K562 (cell line): ENCODE data around the gene TFCP2L1. TPM values are rescaled to one million over a fixed set of nuclear protein-coding genes. Genes with fewer than 3 reads are reported as not detected.

Experiments used
- ATAC-seq: fragments of 200-7000 bp; cut with Tn5 transposase; 3 replicates; pipeline ENCODE4 v1.9.1; 2020; ENCODE audit warnings: moderate library complexity
- BruUV-seq: library from RNA; stranded (reverse); fragments of 400-500 nt; replicated peaks from 2 replicates; lab custom pipeline; 2021; lab: Mats Ljungman, UMichigan
- CTCF ChIA-PET: fragments of 300-600 bp; formaldehyde crosslinking; extraction: SDS; loops from one replicate; lab custom pipeline; 2021; ENCODE audit warnings: low intra/inter-chr PET ratio; lab: Yijun Ruan, JAX
- POLR2A ChIA-PET: fragments of 300-600, 350-650 bp; sonication (Branson Sonifier 250); formaldehyde crosslinking; extraction: SDS; loops from one replicate; lab custom pipeline; 2021; ENCODE audit warnings: antibody characterized with exemption, inconsistent platforms; lab: Yijun Ruan, JAX
- DNase-seq, 4 experiments: peaks; one replicate each; pipeline versions ENCODE4 v3.0.0 to v3.0.0-alpha.2; 2011 to 2018; ENCODE audit warnings: low spot score in 3 of 4, mixed read lengths in 3 of 4; ENCODE audit errors: extremely low read depth in 1 of 4
- FAIRE-seq: peaks from 2 replicates; lab custom pipeline; 2011; peaks lifted over from hg19 to GRCh38; lab: Jason Lieb, UNC
- H2AFZ ChIP-seq: 2 replicates; pipeline ENCODE4 v1.6.0; 2011; ENCODE audit warnings: low read depth, low read length, control low read depth, inconsistent platforms
- H3K27ac ChIP-seq: fragments of 200-600 bp; 3 replicates; pipeline ENCODE4 v1.8.0; 2011; ENCODE audit warnings: low read depth, mild to moderate bottlenecking, control low read depth, inconsistent platforms, low read length, moderate library complexity, mixed read lengths; ENCODE audit errors: extremely low read depth
- H3K27me3 ChIP-seq, 2 experiments: fragments of 300-600 bp in 1 of 2; 2 replicates in 1 of 2; 3 replicates in 1 of 2; pipeline versions ENCODE4 v1.6.0 to v1.8.0; 2011; ENCODE audit warnings: inconsistent platforms in 2 of 2, low read length in 2 of 2, mild to moderate bottlenecking in 1 of 2, mixed read lengths in 1 of 2, moderate library complexity in 1 of 2; ENCODE audit not compliant: control insufficient read depth in 2 of 2, insufficient read depth in 2 of 2
- H3K36me3 ChIP-seq: fragments of 300-600 bp; 3 replicates; pipeline ENCODE4 v1.8.0; 2011; ENCODE audit warnings: mild to moderate bottlenecking, low read length, inconsistent platforms; ENCODE audit not compliant: control insufficient read depth, insufficient read depth
- H3K4me1 ChIP-seq, 2 experiments: fragments of 200-600 bp in 1 of 2; replicated peaks in 1 of 2; 2 replicates in 1 of 2; 3 replicates in 1 of 2; pipeline versions ENCODE4 v1.5.1 to v1.8.0; 2011; ENCODE audit warnings: inconsistent platforms in 2 of 2, low read length in 2 of 2, mild to moderate bottlenecking in 1 of 2, mixed read lengths in 1 of 2, moderate library complexity in 1 of 2; ENCODE audit not compliant: control insufficient read depth in 2 of 2, insufficient read depth in 2 of 2
- H3K4me2 ChIP-seq: 2 replicates; pipeline ENCODE4 v1.6.1; 2011; ENCODE audit warnings: low read length, control low read depth, inconsistent platforms, mixed read lengths; ENCODE audit not compliant: insufficient read depth
- H3K4me3 ChIP-seq: fragments of 200-600 bp; sonication (generic), shearing (Covaris generic); 2 replicates; pipeline ENCODE4 v1.5.1; 2016; ENCODE audit warnings: control low read depth, inconsistent platforms
- H3K79me2 ChIP-seq: fragments of 200-600 bp; 3 replicates; pipeline ENCODE4 v1.8.0; 2011; ENCODE audit warnings: low read length, inconsistent platforms; ENCODE audit not compliant: control insufficient read depth, insufficient read depth
- H3K9ac ChIP-seq, 2 experiments: 2 replicates each; pipeline versions ENCODE4 v1.6.0 to v1.6.1; 2011; ENCODE audit warnings: low read depth in 2 of 2, low read length in 2 of 2, control low read depth in 1 of 2, inconsistent platforms in 1 of 2, mild to moderate bottlenecking in 1 of 2, mixed read lengths in 1 of 2; ENCODE audit not compliant: insufficient read depth in 1 of 2
- H3K9me1 ChIP-seq: one replicate; pipeline ENCODE4 v1.6.0; 2011; ENCODE audit warnings: inconsistent platforms, mild to moderate bottlenecking, low read length, moderate library complexity; ENCODE audit not compliant: control insufficient read depth, insufficient read depth
- H3K9me3 ChIP-seq: replicated peaks from 2 replicates; pipeline ENCODE4 v1.5.1; 2011; ENCODE audit warnings: low read depth, low read length, inconsistent platforms; ENCODE audit not compliant: control insufficient read depth, insufficient read depth
- H4K20me1 ChIP-seq: replicated peaks from 2 replicates; pipeline ENCODE4 v1.6.1; 2011; ENCODE audit warnings: low read length, inconsistent platforms, mixed read lengths; ENCODE audit not compliant: control insufficient read depth, insufficient read depth
- DPF2 ChIP-seq: fragments of 450-650 bp; IDR thresholded peaks from 2 replicates; pipeline ENCODE4 v1.6.1; 2016
- ERF ChIP-seq: fragments of 450-650 bp; formaldehyde crosslinking; IDR thresholded peaks from 2 replicates; pipeline ENCODE4 v1.4.0; 2020; ENCODE audit warnings: mild to moderate bottlenecking, mixed read lengths
- HDAC6 ChIP-seq: IDR thresholded peaks from 2 replicates; pipeline ENCODE4 v1.6.1; 2012; ENCODE audit warnings: low read depth, mild to moderate bottlenecking, control low read depth, inconsistent platforms, low read length, moderate library complexity
- HNRNPL ChIP-seq: fragments of 200-400 bp; formaldehyde crosslinking; IDR thresholded peaks from 2 replicates; pipeline ENCODE4 v1.6.1; 2017; ENCODE audit warnings: low read depth, mild to moderate bottlenecking, low read length
- NCOA4 ChIP-seq: fragments of 450-650 bp; IDR thresholded peaks from 2 replicates; pipeline ENCODE4 v1.6.1; 2018; ENCODE audit warnings: mild to moderate bottlenecking; ENCODE audit not compliant: partially characterized antibody
- ZNF584 ChIP-seq: fragments of 200-800 bp; sonication (Bioruptor generic); IDR thresholded peaks from 2 replicates; pipeline ENCODE4 v1.6.1; 2016; ENCODE audit warnings: low read depth, mild to moderate bottlenecking, missing genetic modification characterization, missing compliant biosample characterization
- ZNF76 ChIP-seq: fragments of 250-450 bp; sonication (Bioruptor Pico); IDR thresholded peaks from 2 replicates; pipeline ENCODE4 v1.4.0; 2020; ENCODE audit warnings: mild to moderate bottlenecking, moderate library complexity, borderline replicate concordance
- WGBS: fragments of 100-300 bp; shearing (Covaris generic); methylation state at CpG from one replicate; pipeline ENCODE4 v1.1.6; 2016; ENCODE audit warnings: low coverage, mixed read lengths; ENCODE audit not compliant: insufficient coverage; ENCODE audit errors: missing lambda C conversion rate; 5-methylcytosine and 5-hydroxymethylcytosine counted together
- in situ Hi-C: fragments of 300-500 bp; cut with MboI; formaldehyde crosslinking; loops from 4 replicates; pipeline ENCODE4 v1.15.0; 2018; ENCODE audit warnings: inconsistent platforms, mixed read lengths
- intact Hi-C: fragments of 100-400 bp; cut with micrococcal nuclease; formaldehyde crosslinking; loops from 2 replicates; pipeline ENCODE4 v1.14.2; 2022
- polyA plus RNA-seq, 8 experiments: library from polyadenylated mRNA; depleted of rRNA in 4 of 8; stranded (reverse) in 5 of 8; unstranded in 3 of 8; fragments of >200 nt; fragmentation: Nextera tagmentation in 2 of 8; fragmentation: Illumina TruSeq in 1 of 8; extraction: Ambion mirVana in 2 of 8; extraction: Trizol in 1 of 8; gene quantifications; 2 replicates each; pipeline versions ENCODE4 v1.2.1 to v1.2.3, GENCODE V29; 2011 to 2014; ENCODE audit warnings: inconsistent platforms in 1 of 8, missing spikeins in 1 of 8
- total RNA-seq, 7 experiments: library from RNA; depleted of rRNA in 6 of 7; stranded (reverse); fragments of >200 nt in 6 of 7; fragmentation: Illumina TruSeq in 2 of 7; extraction: Trizol in 2 of 7; gene quantifications; 2 replicates each; pipeline versions ENCODE4 v1.2.1 to v1.2.3, GENCODE V29; 2011 to 2021; ENCODE audit warnings: low replicate concordance in 1 of 7
- TF ChIP-seq, protein P1 (sequence below), 2 experiments: fragments of 450-650 bp; IDR thresholded peaks; 2 replicates each; pipeline ENCODE4 v1.6.1; 2016; ENCODE audit warnings: mild to moderate bottlenecking in 2 of 2, borderline replicate concordance in 1 of 2, low read depth in 1 of 2, moderate library complexity in 1 of 2
- TF ChIP-seq, protein P2 (sequence below): fragments of 450-650 bp; formaldehyde crosslinking; IDR thresholded peaks from 2 replicates; pipeline ENCODE4 v1.4.0; 2022; ENCODE audit warnings: missing genetic modification characterization
- TF ChIP-seq, protein P3 (sequence below): fragments of 450-650 bp; formaldehyde crosslinking; IDR thresholded peaks from 2 replicates; pipeline ENCODE4 v1.4.0; 2022; ENCODE audit warnings: mild to moderate bottlenecking, moderate library complexity
- TF ChIP-seq, protein P4 (sequence below): fragments of 250-450 bp; sonication (Bioruptor Pico); IDR thresholded peaks from 2 replicates; pipeline ENCODE4 v1.8.0; 2022; ENCODE audit warnings: inconsistent platforms, mild to moderate bottlenecking, moderate library complexity, borderline replicate concordance

TFCP2L1 gene
- total and polyA plus RNA-seq, 9 of the 15 experiments (the other 6 are each of a cell fraction or from before 2014, with no cell fraction given): 0.08 to 1.00 (median 0.42) TPM

DNA sequence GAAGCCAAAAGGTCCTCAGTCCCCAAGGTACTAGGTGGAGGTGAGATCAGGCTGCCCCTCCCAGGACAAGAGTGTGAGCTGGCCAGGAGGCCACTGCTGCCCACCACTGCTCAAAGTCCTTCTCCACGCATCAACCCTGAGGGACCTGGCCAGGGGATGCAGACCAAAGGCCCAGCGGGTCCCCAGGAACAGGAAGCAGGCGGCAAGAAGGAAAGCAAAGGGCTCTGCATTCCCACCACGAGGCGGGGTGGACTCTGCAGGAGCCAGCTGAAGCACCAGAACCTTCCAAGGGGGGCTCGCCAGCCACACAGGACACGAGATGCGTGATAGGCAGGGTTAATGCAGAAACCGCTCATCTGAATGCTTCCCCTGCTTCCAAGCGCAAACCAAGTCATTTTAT is 67.4 kb downstream of the TFCP2L1 start:
- intact Hi-C loops (no loop called here), in situ Hi-C loops (no loop called here)
- H4K20me1 ChIP-seq: no peaks in the 10 kb centered on the region
- ChIA-PET CTCF (no interaction called here), POLR2A (interaction anchor here (0.7 kb wide), 1 partner anchor 17 kb away, joined by 4 read pairs; no protein-coding TSS in a partner anchor)
- H3K4me3 ChIP-seq: no peak overlapping the region
- peaks cover 32 to 62% of the 10 kb centered on the region in 2 experiments for H3K27me3 ChIP-seq
- no peak overlapping the region for H3K4me2 ChIP-seq
- BruUV-seq: no TSS peak
- H3K4me1 ChIP-seq: no peaks in the 10 kb centered on the region
- no peaks in the 10 kb centered on the region for H3K9me1 ChIP-seq
- FAIRE-seq (no peak), DNase-seq (no peak), ATAC-seq (no peak)
- H3K27ac ChIP-seq: no peak overlapping the region
- no peaks in the 10 kb centered on the region for H3K36me3 ChIP-seq
- 9% methylated on average over 10 of the region's 10 CpGs for WGBS
- no peaks in the 10 kb centered on the region for H3K79me2 ChIP-seq
- no peak overlapping the region; a peak in 1 of 4 replicates for H3K9ac ChIP-seq
- no peak overlapping the region for H2AFZ ChIP-seq
- H3K9me3 ChIP-seq: no peaks in the 10 kb centered on the region; the same call in 1 of the 2 replicates
- TF ChIP-seq ZNF584 (CRISPR knock-in tag) (no peak), ERF (CRISPR knock-in tag) (no peak), DPF2 (no peak), HDAC6 (no peak), ZNF76 (no peak), NCOA4 (no peak), HNRNPL (no peak)
- TF ChIP-seq, protein P1, sequence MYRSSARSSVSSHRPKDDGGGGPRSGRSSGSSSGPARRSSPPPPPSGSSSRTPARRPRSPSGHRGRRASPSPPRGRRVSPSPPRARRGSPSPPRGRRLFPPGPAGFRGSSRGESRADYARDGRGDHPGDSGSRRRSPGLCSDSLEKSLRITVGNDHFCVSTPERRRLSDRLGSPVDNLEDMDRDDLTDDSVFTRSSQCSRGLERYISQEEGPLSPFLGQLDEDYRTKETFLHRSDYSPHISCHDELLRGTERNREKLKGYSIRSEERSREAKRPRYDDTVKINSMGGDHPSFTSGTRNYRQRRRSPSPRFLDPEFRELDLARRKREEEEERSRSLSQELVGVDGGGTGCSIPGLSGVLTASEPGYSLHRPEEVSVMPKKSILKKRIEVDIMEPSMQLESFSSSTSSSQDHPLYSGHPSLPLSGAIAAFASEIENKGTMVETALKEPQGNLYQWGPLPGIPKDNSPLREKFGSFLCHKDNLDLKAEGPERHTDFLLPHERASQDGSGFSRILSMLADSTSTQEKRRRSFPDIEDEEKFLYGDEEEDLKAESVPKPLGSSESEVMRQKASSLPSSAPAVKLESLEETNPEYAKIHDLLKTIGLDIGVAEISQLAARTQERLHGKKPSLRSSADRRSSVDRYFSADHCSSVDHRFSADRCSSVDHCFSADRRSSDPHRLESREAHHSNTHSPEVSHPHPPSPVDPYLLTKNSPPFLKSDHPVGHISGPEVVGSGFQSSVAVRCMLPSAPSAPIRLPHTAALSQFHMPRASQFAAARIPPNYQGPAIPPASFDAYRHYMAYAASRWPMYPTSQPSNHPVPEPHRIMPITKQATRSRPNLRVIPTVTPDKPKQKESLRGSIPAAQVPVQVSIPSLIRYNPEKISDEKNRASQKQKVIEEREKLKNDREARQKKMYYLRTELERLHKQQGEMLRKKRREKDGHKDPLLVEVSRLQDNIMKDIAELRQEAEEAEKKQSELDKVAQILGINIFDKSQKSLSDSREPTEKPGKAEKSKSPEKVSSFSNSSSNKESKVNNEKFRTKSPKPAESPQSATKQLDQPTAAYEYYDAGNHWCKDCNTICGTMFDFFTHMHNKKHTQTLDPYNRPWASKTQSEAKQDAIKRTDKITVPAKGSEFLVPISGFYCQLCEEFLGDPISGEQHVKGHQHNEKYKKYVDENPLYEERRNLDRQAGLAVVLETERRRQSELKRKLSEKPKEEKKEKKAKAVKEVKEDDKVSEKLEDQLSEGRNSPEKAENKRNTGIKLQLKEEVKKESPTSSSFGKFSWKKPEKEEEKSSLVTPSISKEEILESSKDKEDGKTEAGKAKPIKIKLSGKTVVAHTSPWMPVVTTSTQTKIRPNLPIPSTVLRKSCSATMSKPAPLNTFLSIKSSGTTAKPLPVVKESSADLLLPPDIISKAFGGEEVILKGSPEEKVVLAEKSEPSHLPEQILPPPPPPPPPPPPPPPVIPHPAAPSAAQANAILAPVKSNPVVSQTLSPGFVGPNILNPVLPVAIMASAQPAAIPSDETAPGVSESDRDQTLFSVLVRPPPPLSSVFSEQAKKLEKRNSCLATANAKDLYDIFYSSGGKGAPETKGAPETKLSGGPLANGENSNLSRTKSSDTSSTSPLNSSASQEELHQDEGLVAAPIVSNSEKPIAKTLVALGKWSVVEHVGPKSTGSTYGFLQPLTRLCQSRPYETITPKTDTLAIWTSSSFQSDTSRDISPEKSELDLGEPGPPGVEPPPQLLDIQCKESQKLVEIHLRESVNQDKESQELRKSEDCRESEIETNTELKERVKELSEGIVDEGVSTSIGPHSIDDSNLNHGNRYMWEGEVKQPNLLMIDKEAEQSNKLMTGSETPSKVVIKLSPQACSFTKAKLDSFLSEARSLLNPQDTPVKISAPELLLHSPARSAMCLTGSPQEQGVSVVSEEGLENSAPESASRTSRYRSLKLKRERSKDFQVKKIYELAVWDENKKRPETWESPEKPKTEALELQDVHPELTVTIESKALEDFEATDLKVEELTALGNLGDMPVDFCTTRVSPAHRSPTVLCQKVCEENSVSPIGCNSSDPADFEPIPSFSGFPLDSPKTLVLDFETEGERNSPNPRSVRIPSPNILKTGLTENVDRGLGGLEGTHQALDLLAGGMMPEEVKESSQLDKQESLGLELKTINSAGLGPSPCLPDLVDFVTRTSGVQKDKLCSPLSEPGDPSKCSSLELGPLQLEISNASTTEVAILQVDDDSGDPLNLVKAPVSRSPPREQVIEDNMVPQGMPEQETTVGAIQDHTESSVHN (IDR thresholded peaks at IDR 0.05; ENCODE audit: borderline replicate concordance in 1 of 2, low read depth in 1 of 2): no peak
- TF ChIP-seq, protein P2, sequence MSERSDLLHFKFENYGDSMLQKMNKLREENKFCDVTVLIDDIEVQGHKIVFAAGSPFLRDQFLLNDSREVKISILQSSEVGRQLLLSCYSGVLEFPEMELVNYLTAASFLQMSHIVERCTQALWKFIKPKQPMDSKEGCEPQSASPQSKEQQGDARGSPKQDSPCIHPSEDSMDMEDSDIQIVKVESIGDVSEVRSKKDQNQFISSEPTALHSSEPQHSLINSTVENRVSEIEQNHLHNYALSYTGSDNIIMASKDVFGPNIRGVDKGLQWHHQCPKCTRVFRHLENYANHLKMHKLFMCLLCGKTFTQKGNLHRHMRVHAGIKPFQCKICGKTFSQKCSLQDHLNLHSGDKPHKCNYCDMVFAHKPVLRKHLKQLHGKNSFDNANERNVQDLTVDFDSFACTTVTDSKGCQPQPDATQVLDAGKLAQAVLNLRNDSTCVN (CRISPR knock-in tag): no peak
- TF ChIP-seq, protein P3, sequence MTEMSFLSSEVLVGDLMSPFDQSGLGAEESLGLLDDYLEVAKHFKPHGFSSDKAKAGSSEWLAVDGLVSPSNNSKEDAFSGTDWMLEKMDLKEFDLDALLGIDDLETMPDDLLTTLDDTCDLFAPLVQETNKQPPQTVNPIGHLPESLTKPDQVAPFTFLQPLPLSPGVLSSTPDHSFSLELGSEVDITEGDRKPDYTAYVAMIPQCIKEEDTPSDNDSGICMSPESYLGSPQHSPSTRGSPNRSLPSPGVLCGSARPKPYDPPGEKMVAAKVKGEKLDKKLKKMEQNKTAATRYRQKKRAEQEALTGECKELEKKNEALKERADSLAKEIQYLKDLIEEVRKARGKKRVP (CRISPR knock-in tag): no peak
- TF ChIP-seq, protein P4, sequence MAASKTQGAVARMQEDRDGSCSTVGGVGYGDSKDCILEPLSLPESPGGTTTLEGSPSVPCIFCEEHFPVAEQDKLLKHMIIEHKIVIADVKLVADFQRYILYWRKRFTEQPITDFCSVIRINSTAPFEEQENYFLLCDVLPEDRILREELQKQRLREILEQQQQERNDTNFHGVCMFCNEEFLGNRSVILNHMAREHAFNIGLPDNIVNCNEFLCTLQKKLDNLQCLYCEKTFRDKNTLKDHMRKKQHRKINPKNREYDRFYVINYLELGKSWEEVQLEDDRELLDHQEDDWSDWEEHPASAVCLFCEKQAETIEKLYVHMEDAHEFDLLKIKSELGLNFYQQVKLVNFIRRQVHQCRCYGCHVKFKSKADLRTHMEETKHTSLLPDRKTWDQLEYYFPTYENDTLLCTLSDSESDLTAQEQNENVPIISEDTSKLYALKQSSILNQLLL: no peak
